GM10266 (cell line): ENCODE data around the gene SLFNL1.

Source experiments
- DNase-seq: peaks from one replicate; pipeline ENCODE4 v3.0.0; 2012; ENCODE audit errors: extremely low spot score
- CTCF ChIP-seq: IDR thresholded peaks from 2 replicates; pipeline ENCODE4 v1.5.1; 2012; ENCODE audit warnings: mild to moderate bottlenecking, low read depth; ENCODE audit not compliant: control insufficient read depth, insufficient read depth; ENCODE audit errors: missing control alignments

SLFNL1 gene

GRCh38 chr1:41044187-41044586, 22.7 kb upstream of the SLFNL1 start:
- no peak for TF ChIP-seq CTCF

GRCh38 chr1:41041614-41042270, 20.2 kb upstream of the SLFNL1 start:
- no peak for DNase-seq

More at GRCh38 chr1:41044187-41044586, 22.7 kb upstream of the SLFNL1 start:
- no peak for DNase-seq

GRCh38 chr1:41038110-41038509, 16.6 kb upstream of the SLFNL1 start:
- no peak for DNase-seq
- no peak for TF ChIP-seq CTCF

More at GRCh38 chr1:41041614-41042270, 20.2 kb upstream of the SLFNL1 start:
- no peak for TF ChIP-seq CTCF

DNA sequence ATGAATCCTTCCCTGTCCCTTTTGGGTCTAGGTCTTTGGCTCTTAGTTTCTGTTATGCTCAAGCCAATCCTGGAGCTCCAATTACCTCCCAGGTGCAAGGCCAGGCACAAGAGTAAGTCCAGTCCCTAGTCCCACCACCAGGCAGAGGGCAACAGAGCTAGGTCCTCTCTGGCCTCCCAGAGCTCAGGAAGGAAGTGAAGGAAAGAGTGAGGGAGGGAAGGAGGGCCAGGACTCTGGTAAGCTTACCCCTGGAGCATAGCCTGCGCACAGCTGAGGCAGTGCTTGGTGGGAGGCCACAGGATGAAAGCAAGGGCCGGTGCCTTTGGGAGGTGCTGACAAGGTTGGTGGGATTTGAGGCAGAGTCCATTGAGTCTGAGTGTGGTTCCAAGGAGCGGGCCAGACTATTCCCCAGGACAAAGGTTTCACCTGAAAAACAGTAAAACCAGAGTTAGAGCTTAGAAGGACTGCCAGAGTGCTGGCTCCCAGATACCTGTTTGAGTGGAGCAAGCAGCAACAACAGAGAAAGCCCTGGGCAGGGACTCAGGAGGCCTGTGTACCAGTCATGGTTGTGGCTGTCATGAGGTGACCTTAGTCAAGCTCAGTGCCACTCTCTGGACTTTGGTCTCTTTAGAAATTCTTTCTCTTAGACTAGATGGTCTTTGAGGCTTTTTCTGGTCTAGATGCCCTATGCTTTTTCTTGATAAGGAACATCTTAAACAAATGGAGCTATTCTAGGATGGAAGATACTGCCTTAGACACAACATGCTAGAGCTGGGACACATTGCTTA, 15.8 kb upstream of the SLFNL1 start:
- DNase-seq: no peak
- TF ChIP-seq CTCF: no peak

DNA sequence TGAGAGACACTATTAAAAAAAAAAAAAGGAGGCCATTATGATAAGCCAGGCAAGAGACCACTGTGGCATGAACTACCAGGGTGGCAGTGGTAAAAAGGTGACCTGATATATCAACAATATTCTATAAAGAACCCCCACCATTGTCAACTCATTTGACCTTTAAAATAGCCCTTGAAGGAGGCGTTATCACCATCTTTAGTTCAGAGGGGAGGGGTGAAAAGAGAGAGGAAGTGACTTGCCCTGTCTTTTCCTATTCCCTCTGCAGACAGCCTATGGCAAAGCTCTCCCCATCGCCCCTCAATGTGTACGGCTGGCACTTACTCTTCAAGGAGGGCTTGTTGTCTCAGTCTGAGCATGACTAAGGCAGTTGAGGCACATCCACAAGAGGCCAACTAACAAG, 11.7 kb upstream of the SLFNL1 start:
- TF ChIP-seq CTCF: no peak
- DNase-seq: no peak

GRCh38 chr1:41032147-41032546, 10.6 kb upstream of the SLFNL1 start:
- DNase-seq: no peak

More at GRCh38 chr1:41032147-41032546, 10.6 kb upstream of the SLFNL1 start:
- TF ChIP-seq CTCF: no peak
